Inflammatory macrophage (primary cell): Measurements from ENCODE around the gene FSHR.
A peak's percentile ranks its signal among the peaks of the same experiment; 100 is the strongest.

ENCODE experiments used
- DNase-seq, 2 donors: peaks; one replicate each; pipeline ENCODE4 v3.0.0-alpha.2; 2020 to 2022

FSHR gene

DNA sequence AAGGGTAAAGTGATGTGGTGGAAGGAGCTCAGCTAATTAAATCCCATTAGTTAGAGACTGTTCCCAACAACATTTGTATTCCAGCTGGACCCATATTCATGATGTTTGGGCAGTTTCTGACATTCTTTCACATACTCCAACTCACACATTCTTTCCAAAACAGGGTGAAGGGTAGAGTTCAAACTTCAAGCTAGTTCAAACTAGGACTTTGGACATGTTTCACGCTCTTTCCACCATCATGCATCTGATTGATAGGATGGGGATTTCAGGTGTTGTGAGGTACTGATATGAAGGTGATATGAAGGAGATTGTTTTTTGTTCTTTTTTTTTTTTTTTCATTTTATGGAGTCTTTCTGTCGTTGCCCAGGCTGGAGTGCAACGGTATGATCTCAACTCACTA, 201.7 kb downstream of the FSHR start:
- no peak for DNase-seq

DNA sequence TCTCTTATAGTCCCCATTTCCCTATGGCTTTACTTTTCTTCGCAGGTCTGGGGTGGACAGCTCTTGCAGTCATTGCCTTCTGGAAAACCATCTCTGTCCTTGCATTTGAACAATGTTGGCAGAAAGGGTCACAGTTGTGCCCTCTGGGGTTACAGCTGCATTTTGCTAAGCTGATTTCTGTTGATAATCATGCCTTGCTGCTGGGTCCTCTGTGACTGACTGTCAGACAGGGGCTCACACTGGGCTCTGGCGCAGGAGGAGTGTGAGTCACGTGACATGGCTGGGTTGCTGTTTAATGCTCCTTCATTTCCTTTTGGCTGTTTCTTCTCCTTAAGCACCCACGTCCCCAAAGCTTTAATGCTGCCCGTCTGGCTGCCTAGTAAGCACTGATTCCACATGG, 202.2 kb downstream of the FSHR start:
- no peak for DNase-seq

DNA sequence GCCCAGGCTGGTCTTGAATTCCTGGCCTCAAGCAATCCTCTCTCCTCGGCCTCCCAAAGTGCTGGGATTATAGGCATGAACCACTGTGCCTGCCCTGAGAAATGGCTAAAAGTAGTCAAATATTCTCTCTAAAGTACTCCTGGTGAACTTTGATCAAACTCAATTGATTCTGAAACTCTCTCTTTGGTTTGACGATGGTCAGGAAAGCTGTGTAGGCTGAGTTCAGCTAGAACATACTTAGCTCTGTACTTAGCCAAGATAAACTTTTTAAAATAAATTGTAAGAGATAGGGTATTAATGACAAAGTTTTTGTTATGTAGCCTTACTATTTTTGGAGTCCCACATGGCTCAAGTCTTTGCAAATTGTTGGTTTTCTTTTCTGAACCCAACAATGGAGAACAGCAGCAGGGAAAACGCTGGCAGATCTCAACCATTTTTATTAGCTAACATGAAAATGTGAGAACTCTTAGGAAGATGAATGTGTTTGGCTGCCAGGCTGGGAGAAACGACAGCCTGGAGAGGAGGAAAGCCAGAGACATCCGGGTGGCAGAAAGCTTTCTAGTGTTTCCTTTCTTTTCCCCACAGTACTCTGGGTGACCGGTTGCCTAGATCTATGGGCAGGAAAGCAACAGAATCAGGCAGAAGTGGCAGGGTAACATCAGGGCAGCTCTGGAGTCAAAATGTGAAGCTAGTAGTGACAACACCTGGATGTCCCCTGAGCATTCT, 205.8 kb downstream of the FSHR start:
- DNase-seq = no peak

DNA sequence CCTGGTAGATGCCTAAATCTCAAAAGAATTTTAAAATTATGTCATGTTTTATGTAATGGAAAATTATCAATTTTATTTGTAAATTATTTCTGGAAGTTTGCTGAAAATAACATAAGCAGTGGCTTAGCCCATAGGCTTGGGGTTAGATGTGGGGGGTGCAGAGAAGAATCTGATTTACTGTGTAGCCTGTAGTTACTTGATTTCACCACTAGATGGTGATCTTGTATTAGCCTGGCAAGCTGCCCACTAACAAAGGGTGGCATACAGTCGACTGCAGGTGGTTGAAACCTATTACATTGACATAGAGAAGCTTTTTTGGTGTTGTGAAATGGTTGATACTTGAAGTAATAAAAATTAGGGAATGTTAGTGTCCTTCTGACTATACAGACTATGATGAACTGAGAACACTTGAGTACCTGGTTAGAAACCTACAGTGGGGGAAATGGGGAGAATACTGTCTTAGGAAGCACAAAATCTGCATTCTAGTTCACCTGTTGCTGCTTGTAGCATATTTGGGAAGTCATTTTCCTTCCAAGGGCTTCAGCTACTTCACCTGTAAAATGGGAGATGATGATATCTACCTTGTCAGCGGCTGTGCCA, 207.8 kb downstream of the FSHR start:
- DNase-seq = peak; percentile 46 to 53

DNA sequence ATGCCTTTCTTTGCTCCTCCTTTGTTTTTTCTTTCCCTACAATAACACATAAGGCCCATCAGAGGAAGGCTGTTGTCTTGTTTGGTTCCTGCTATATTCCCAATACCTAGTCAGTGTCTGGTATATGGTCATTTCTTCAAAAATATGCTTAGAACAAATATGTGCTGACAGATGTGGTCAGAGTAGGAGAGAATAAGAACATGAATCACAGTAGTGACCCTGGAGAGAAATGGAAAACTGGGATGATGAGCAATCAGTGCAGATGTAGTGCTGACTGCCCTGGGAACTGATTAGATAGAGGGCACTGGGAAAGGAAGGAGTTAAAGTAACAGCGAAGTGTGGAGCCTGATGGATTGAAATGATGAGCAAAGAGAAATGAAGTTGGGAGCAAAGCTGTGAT, 209.4 kb downstream of the FSHR start:
- DNase-seq = no peak

DNA sequence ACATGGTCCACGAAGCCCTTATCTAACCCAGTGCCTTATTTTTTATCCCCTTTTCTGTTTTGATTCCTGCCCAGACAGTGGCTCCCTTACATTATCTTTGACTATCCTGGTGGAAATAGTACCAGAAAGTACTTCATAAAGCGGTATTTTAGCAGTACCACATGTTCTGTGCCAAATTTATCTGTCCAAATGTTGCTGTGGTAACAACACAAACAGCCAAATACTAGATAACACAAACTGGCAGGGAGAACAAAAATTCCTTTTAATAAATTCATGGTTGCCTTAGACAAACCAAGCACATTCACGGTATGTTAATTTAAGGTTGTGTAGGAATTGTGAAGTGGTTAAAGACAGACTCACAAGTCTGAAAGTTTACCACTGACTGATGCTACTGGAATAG, 210.9 kb downstream of the FSHR start:
- DNase-seq = no peak

DNA sequence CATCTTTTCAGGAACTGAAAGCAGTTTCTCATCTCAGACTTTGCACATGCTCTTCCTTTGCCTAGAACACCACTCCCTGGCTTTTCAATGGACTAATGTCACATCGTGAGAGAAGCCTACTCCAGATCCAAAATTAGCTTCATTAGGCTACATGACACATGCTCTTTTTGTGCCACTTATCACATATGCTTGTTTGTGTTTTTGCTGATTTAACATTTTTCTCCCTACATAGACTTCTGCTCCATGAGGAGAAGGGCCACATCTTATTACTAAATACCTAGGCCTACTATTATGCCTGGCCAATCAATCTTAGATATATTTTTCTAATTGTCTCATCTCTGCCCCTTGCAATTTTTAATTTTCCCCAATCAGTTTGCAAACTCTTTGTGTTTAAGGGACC, 212.4 kb downstream of the FSHR start:
- no peak for DNase-seq

DNA sequence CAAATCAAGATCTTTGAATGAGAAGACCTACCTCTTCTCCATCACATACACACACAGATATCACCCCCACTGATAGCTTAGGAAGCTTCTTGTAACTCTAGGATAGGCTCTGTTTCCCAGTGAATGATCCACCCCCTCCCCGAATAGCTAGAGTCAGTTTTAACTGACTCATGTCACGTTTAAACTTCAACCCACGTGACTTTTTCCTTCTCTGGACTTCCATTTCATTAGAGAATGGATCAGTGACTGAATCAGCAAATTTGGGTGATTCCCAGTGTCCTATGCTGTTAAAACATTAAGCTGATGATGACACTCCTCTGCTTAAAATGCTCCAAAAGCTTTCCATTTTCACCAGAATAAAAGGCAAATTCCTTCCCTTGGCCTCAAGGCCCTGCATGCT, 212.9 kb downstream of the FSHR start:
- DNase-seq = no peak

DNA sequence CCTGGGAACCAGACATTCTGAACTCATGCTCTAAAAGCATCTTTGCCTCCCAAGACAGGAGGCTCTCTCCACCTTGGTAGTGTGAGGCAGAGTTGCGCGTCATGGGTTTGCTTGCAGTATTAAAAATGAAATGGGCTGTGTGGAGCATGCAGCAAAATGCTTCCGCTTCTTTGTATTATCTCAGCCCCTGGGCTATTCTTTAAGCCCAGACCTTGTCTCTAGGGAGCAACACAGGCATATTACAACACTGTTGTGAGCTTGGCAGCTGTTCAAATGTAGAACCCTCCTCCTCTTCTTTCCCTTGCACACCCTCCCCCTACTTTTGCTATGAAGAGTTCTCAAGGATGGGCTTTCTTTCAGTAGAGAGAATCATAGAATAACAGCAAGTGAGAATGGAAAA, 213.7 kb downstream of the FSHR start:
- DNase-seq = no peak

DNA sequence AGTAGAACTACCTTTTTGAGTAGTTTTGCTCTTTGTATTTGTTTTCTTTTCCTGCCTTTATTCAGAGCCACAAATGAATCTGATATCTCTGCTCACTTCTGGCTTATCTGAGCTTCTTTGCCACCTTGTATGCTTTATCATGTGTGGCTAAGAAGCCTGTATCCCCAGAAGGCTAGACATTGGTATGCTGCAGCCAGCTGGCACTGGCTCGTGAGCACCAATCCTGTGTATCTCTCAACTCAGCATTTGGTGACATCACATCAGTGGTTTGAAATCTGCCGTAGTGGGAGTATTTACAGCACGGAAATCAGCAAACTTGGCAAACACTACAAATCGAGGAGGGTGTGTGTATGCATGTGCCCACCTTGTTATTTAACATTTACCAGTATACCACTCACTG, 215.1 kb downstream of the FSHR start:
- DNase-seq = no peak

DNA sequence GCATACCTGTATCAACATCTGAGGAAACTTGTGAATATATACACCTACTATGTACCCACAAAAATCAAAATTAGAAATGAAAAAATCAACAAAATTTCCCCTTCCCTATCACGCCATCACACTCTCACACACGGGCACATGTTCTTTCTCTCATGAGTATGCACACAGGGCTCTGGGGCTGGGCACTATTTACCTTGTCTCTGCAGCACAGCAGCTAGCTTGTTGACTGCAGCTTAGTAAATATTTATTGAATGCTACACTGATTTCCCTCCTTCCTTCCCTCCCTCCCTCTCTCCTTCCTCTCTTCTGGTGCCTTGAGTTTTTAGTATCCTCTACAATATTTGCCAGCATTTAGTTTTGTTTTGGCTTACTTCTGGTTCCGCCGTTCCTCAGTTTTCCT, 216.1 kb downstream of the FSHR start:
- DNase-seq = no peak

DNA sequence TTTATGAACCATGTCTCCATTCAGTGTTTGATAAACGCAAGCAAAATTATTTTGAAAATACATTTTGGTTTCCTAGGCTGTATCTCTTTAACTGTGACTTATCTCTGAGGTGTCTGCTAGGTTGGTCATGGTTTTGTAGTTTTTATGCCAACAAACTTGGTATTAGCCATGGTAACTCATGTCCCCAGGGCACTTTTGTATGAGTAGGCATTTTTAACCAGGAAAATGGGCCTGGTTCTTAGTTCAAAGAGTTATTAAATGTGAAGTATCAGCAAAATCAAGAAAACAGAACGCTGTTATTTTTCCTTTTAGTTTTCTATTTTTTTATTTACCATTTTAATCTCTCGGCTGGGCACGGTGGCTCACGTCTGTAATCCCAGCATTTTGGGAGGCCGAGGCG, 219.5 kb downstream of the FSHR start:
- DNase-seq = no peak

DNA sequence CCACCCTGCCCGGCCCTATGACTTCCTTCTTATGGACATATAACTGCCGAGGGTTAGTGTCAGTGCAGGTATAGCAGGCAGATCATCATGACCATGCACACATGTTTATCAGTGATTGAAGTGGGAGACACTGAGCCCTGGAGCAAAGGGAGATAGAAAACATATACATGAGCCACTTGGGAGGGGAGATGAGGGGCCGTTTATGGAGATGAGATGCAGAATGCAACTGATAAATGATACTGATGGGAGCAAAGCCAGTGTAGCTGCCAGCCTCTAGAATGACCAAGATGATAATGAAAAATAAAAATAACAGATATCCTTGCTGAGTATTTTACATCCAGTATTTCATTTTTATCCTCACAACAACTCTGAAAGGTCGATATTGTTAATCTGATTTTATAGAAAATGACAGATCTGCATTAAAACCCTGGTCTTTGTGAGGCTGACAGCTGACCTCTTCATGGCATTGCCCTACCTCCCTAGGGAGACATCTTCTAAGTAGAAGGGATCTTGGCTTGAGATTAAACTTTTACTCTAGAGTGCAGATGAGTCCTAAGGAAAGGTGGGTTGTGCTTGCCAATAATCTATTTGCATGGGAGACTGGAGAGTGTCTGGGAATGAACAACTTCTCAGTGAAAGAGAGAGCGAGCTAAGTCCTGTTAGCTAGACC, 220.4 kb downstream of the FSHR start:
- DNase-seq = no peak

DNA sequence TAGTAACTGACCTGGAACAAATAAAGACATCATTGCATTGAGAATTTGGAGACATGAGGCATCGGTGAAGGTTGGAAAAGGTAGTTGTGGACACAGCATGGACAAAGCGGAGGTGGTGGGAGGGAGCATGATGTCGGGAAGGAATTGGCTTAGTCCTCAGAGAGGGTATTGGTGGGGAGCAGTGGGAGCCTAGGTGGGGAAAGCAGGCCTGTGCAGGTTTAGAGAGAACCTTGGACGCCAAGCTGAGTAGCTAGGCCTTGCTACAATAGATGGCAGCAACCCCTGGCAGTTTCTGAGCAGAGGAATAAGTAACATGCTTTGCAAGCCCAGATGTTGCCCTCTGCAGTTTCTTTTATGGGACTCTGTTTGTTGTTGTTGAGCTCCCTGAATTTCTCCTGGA, 221.6 kb downstream of the FSHR start:
- no peak for DNase-seq

DNA sequence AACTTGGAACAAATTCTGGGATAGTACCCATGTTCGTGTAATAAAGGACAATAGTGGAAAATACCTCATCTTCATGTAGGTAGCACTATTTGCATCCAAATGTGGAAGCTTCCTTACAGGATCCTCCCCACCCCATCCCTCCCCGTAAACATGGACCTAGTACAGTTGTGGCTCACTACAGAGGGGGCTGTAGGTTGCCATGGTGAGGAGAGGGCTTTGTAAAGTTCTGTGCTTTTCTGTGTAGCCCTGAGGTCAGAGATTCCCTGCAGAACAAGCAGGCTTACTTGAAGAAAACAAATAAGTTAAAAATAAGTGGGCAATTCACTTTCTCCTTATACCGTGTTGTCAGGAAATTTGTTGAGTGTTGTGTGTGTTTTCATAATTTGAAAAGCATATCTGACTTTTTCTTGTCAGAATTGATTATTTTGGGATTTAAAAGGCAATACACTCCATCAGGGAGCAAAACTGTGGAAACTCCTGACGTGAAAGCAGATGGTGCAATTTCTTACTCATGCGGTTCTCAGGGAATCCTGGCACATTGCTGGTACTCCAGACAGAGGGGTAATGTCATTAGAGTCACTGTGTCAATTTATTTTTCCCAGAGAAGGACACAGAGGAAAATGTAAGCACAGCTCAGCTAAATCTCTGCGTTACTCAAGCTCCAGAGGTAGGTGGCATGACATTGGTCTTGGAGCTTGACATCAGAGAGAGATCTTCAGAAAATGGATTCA, 224.6 kb downstream of the FSHR start:
- no peak for DNase-seq

DNA sequence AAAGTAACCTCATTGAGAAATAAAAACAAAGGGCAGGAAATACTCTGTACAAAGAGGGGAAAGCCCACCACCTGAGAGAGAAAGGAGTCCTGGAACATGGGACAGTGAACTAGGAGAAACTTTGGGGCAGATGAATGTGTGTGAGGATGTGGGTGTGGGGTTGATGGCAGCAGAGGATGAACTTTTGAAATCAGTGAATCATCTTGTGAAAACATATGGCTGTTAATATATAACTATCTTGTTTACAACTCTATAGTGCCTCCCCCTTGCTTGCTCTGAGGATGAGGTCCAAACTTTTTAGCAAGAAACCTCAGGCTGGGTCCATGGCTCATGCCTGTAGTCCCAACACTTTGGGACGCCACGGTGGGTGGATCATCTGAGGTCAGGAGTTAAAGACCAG, 227.0 kb downstream of the FSHR start:
- no peak for DNase-seq

DNA sequence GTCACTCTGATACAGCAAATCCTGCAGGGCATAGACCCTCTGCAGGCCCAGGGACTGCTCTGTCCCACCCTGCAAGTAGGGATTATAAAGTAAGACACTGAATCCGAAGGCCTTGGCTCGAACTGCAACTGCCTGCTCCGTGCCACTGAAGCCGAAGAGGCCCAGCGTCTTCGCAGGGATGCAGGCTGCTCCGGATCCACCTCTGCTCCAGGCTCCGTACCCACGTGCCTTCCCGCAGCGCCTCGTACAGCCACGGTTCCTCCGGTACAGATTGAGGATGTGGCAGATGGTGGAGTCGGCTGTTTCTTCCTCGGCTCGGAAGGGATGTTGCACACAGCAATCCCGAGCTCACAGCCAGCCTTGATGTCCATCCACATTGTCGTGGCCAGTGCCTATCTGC, 238.4 kb downstream of the FSHR start:
- no peak for DNase-seq

DNA sequence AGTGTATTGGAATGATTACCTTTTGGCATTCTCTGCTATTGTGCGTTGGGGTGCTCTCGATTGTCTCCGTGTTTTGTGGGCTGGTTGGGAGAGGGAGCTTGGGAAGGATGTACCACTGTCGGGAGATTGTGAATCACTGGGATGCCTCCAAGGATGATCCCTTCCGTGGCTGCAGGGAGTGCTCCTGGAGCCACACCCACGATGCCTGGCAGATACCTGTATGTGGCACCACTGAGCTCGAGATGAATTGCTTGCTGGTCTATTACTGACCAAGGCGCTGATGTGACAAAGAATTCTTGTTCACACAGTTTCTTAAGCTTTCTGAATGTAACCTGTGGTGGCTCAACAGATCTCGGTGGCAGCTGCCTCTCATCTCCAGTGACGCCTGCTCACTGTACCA, 239.1 kb downstream of the FSHR start:
- DNase-seq = no peak

DNA sequence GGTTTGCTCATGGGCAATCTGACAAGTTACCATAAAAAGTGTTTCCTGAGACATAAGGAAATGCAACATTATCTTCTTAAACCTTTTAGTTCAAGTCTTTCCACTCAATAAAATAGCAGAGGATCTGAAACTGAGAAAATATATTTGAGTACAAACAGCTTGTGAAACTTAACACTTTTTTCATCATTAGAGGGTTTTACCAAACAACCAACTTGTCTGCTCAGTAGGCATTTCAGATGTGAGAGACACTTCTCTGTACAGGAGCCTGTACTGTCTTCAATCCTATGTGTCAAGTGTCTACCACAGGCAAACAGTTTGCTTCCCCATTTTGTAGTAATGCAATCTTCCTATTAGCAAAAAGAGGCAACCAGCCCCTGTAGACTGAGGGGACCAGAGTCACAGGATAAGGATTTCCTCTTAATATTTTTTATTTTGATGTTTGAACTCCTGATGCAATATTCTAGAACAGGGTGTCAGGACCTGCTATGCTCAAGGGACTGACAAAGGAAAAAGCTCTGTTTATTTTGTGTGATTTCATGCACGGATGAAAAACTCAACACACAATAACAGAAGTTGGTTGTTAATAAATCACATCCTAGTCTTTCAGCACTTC, 239.7 kb downstream of the FSHR start:
- no peak for DNase-seq
